ENCODE measurements around the gene RNF213.

Gene RNF213

DNA sequence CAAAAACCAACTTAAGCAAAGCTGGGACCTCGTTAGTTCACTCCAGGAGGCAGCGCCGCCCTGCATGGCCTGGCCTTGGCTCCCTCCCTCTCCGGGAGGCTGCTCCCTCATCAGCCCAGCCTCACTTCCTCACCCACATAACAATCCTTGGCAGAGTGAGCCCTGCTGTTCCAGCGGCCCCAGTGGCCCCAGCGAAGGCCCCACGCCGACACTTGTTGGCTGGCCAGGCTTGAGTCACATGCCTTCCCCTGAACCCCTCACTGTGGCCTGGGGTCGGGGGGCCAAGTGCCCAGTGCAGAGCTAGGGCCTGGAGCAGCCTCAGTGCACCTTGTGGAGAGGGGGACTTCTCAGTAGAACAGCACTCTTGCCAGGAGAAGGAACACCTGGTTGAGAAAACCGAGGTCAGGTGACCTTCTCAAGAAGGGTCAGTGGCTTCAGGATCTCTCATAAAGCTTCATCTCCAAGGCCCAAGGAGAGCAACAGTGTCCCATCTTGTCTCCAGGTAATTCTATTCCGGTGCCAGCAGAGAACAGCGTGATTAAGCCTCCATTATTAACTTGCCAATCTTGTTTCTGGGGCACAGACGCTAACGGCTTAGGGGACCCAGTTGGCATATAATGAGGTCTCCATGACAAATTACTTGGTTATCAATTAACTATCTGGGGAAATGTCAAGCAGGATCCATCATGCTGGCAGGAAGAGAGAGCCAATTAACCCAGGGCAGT lies 181.1 kb downstream of the RNF213 start:
- Mint-ChIP-seq H3K9me3 (no peaks in the 10 kb centered on the region), H3K4me1 (ENCODE audit: low read depth) (no peaks in the 10 kb centered on the region), H3K36me3 (ENCODE audit: low read depth) (no peaks in the 10 kb centered on the region), H3K27ac (no peak overlapping the region), H3K4me3 (no peak overlapping the region), H3K27me3 (no peaks in the 10 kb centered on the region)
- DNase-seq = no peak

GRCh38 chr17:80442323-80442659 lies 181.6 kb downstream of the RNF213 start:
- H3K27me3 Mint-ChIP-seq = no peaks in the 10 kb centered on the region
- no peak for DNase-seq
- no peak overlapping the region for H3K4me3 Mint-ChIP-seq
- H3K4me1 Mint-ChIP-seq (ENCODE audit: low read depth) = no peaks in the 10 kb centered on the region
- H3K27ac Mint-ChIP-seq = no peak overlapping the region
- H3K9me3 Mint-ChIP-seq = no peaks in the 10 kb centered on the region
- H3K36me3 Mint-ChIP-seq (ENCODE audit: low read depth) = no peaks in the 10 kb centered on the region

DNA sequence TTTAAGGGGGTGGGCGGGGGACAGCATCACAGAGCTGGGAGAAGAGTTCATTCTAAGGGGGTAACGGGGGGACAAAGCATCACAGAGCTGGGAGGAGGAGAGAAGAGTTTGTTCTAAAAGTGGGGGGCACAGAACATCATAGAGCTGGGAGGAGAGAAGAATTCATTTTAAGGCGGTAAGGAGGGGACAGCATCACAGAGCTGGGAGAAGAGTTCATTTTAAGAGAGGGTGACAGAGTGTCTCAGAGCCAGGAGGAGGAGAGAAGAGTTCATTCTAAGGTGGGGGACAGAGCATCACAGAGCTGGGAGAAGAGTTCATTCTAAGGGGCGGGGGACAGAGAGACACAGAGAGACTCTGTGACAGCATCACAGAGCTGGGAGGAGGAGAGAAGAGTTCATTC lies 182.1 kb downstream of the RNF213 start:
- no peak overlapping the region for H3K4me3 Mint-ChIP-seq
- no peaks in the 10 kb centered on the region for H3K9me3 Mint-ChIP-seq
- no peaks in the 10 kb centered on the region for H3K27me3 Mint-ChIP-seq
- no peaks in the 10 kb centered on the region for H3K36me3 Mint-ChIP-seq (ENCODE audit: low read depth)
- no peaks in the 10 kb centered on the region for H3K4me1 Mint-ChIP-seq (ENCODE audit: low read depth)
- DNase-seq = no peak
- no peak overlapping the region for H3K27ac Mint-ChIP-seq

DNA sequence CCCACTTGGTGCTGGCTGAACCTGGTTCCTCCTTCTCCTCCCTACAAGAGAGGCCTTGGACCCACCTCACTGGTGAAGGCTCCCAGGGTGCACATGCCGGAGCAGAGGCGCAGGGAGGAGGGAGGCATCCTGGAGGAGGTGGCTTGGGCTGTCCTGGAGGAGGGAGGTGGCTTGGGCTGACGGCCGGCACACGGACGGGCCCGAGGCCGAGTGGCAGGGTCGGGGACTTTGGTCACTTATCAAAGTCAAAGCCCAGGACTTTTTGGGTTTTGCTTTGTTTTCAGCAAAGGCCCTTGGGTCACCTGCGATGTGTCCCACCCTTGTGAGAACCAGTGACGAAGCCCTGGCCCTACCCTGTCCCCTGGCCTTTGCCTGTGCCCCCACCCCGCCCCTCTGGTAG lies 182.8 kb downstream of the RNF213 start:
- Mint-ChIP-seq H3K27ac (no peak overlapping the region), H3K9me3 (no peaks in the 10 kb centered on the region), H3K27me3 (no peaks in the 10 kb centered on the region), H3K4me3 (no peak overlapping the region), H3K4me1 (ENCODE audit: low read depth) (no peaks in the 10 kb centered on the region), H3K36me3 (ENCODE audit: low read depth) (no peaks in the 10 kb centered on the region)
- DNase-seq = no peak

DNA sequence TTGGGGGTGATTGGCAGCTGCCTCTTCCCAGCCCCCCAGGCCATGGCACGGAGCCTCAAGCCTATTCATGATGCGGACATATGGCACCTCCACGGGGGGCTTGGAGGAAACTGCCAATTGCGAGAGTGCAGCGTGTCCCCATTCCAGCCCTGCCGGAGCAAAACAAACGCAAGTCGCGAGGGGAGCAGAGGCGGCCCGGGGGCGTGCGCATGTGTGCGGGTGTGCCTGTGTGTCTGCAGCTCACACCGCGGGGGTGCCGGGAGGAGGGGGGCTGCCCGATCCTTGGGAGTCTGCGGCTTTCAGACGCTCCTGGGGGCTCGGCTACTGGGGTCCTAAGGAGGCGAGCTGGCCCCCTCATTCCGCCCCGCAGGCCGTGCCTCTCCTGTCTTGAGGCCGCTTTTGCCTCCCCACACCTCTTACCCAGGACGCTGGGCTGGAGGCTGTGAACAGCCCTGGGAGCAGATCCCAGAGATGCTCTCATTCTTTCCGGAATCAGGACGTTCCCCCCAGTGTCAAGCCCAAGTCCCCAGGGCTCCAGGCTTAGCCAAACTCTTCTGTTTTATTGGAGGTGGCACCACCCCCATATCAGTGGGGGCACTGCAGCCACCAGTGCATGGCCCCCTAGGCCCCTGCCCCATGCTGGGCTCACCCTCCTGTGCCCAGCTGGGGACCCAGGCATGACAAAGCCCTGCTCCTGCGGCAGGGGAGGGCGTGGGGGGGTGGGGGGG lies 183.4 kb downstream of the RNF213 start:
- DNase-seq = no peak
- H3K4me3 Mint-ChIP-seq = no peak overlapping the region
- no peak overlapping the region for H3K27ac Mint-ChIP-seq
- no peaks in the 10 kb centered on the region for H3K4me1 Mint-ChIP-seq (ENCODE audit: low read depth)
- no peaks in the 10 kb centered on the region for H3K36me3 Mint-ChIP-seq (ENCODE audit: low read depth)
- no peaks in the 10 kb centered on the region for H3K9me3 Mint-ChIP-seq
- H3K27me3 Mint-ChIP-seq = no peaks in the 10 kb centered on the region

DNA sequence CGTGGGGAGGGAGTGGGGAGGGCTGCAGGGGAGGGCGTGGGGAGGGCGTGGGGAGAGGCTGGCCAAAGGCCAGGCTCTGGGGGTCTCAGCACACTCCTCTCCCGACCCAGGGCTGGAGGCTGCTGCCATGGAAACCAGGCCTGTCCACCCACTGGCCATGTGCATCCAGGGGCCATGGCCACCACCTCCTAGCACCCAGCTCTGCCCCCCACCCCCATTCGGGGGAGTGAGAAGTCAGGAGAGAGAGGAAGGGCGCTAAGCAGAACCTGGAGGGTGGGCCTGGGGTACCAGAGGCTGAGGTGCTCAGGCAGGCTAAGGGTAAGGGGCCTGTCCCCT lies 184.0 kb downstream of the RNF213 start:
- DNase-seq = no peak
- no peaks in the 10 kb centered on the region for H3K36me3 Mint-ChIP-seq (ENCODE audit: low read depth)
- no peak overlapping the region for H3K4me3 Mint-ChIP-seq
- no peaks in the 10 kb centered on the region for H3K27me3 Mint-ChIP-seq
- H3K9me3 Mint-ChIP-seq = no peaks in the 10 kb centered on the region
- H3K27ac Mint-ChIP-seq = no peak overlapping the region
- H3K4me1 Mint-ChIP-seq (ENCODE audit: low read depth) = no peaks in the 10 kb centered on the region

- H3K27ac Mint-ChIP-seq = no peak overlapping the region
- no peak overlapping the region for H3K4me3 Mint-ChIP-seq
- no peaks in the 10 kb centered on the region for H3K27me3 Mint-ChIP-seq
- H3K9me3 Mint-ChIP-seq = no peaks in the 10 kb centered on the region
- no peak for DNase-seq
- H3K4me1 Mint-ChIP-seq (ENCODE audit: low read depth) = no peaks in the 10 kb centered on the region
- H3K36me3 Mint-ChIP-seq (ENCODE audit: low read depth) = no peaks in the 10 kb centered on the region
These were observed 184.5 kb downstream of the RNF213 start for GRCh38 chr17:80445007-80445725.

DNA sequence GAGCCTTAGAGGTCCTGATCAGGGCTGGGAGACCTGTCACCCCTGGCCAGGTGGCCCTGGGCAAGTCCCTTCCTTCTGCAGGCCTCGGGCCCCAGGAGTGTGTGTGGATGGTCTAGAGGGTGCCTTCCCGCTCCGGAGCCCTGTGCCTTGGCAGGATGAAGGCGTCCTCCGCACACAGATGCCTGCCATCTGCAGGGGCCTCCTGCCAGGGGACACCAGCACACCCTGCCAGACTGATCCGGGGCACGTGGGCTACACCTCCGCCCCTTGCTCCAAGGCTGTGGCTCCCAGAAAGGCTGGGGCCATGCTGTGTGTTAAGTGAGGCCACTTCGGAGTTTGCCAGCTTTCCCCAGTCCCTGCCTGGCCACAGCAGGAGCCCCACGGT lies 185.1 kb downstream of the RNF213 start:
- Mint-ChIP-seq H3K9me3 (no peaks in the 10 kb centered on the region), H3K27me3 (no peaks in the 10 kb centered on the region), H3K36me3 (ENCODE audit: low read depth) (no peaks in the 10 kb centered on the region), H3K4me1 (ENCODE audit: low read depth) (no peaks in the 10 kb centered on the region), H3K27ac (no peak overlapping the region), H3K4me3 (no peak overlapping the region)
- DNase-seq = no peak

- DNase-seq = no peak
- H3K4me3 Mint-ChIP-seq = no peak overlapping the region
- H3K9me3 Mint-ChIP-seq = no peaks in the 10 kb centered on the region
- no peak overlapping the region for H3K27ac Mint-ChIP-seq
- no peaks in the 10 kb centered on the region for H3K36me3 Mint-ChIP-seq (ENCODE audit: low read depth)
- H3K4me1 Mint-ChIP-seq (ENCODE audit: low read depth) = no peaks in the 10 kb centered on the region
- no peaks in the 10 kb centered on the region for H3K27me3 Mint-ChIP-seq
These were observed 186.2 kb downstream of the RNF213 start for GRCh38 chr17:80446645-80447405.

GRCh38 chr17:80447790-80448189 lies 187.1 kb downstream of the RNF213 start:
- Mint-ChIP-seq H3K27me3 (no peaks in the 10 kb centered on the region), H3K27ac (no peak overlapping the region), H3K4me3 (no peak overlapping the region)

More at GRCh38 chr17:80447790-80448189, 187.1 kb downstream of the RNF213 start:
- H3K9me3 Mint-ChIP-seq = no peaks in the 10 kb centered on the region
- no peaks in the 10 kb centered on the region for H3K4me1 Mint-ChIP-seq (ENCODE audit: low read depth)
- H3K36me3 Mint-ChIP-seq (ENCODE audit: low read depth) = no peaks in the 10 kb centered on the region
- DNase-seq = no peak
